Measurements from ENCODE around the gene SMAP2.

SMAP2 gene

GRCh38 chr1:40451238-40451585, 77.7 kb downstream of the SMAP2 start:
- Histone ChIP-seq H3K9ac (no peak overlapping the region), H3K27ac (no peak overlapping the region), H3K4me2 (no peak overlapping the region), H2AFZ (ENCODE audit: low read depth) (no peak overlapping the region), H3K36me3 (ENCODE audit: insufficient read depth) (no peaks in the 10 kb centered on the region), H3K27me3 (ENCODE audit: insufficient read depth, low read depth) (no peaks in the 10 kb centered on the region), H3K79me2 (ENCODE audit: insufficient read depth, low read depth) (no peaks in the 10 kb centered on the region), H4K20me1 (ENCODE audit: insufficient read depth) (no peaks in the 10 kb centered on the region), H3K4me1 (ENCODE audit: low read depth, poor library complexity, severe bottlenecking) (no peaks in the 10 kb centered on the region), H3K4me3 (IDR thresholded peaks at IDR 0.05; ENCODE audit: insufficient read depth, low read depth, low read length) (no peak overlapping the region)
- no peak for TF ChIP-seq CTCF (conservative IDR thresholded peaks at IDR 0.05; ENCODE audit: low read depth, low read length)

GRCh38 chr1:40454873-40455272, 81.3 kb downstream of the SMAP2 start:
- TF ChIP-seq CTCF (conservative IDR thresholded peaks at IDR 0.05; ENCODE audit: low read depth, low read length) = no peak
- no peaks in the 10 kb centered on the region for H3K36me3 ChIP-seq (ENCODE audit: insufficient read depth)

GRCh38 chr1:40462956-40463590, 89.5 kb downstream of the SMAP2 start:
- no peak overlapping the region for H3K9ac ChIP-seq
- H3K4me3 ChIP-seq (IDR thresholded peaks at IDR 0.05; ENCODE audit: insufficient read depth, low read depth, low read length) = no peak overlapping the region
- no peaks in the 10 kb centered on the region for H3K4me1 ChIP-seq (ENCODE audit: low read depth, poor library complexity, severe bottlenecking)
- no peaks in the 10 kb centered on the region for H3K27me3 ChIP-seq (ENCODE audit: insufficient read depth, low read depth)
- H3K4me2 ChIP-seq = no peak overlapping the region
- H3K79me2 ChIP-seq (ENCODE audit: insufficient read depth, low read depth) = no peaks in the 10 kb centered on the region
- TF ChIP-seq CTCF (conservative IDR thresholded peaks at IDR 0.05; ENCODE audit: low read depth, low read length) = no peak
- H3K36me3 ChIP-seq (ENCODE audit: insufficient read depth) = no peaks in the 10 kb centered on the region
- no peaks in the 10 kb centered on the region for H4K20me1 ChIP-seq (ENCODE audit: insufficient read depth)
- no peak overlapping the region for H2AFZ ChIP-seq (ENCODE audit: low read depth)
- H3K27ac ChIP-seq = no peak overlapping the region

More at GRCh38 chr1:40454873-40455272, 81.3 kb downstream of the SMAP2 start:
- no peaks in the 10 kb centered on the region for H3K27me3 ChIP-seq (ENCODE audit: insufficient read depth, low read depth)
- H3K4me3 ChIP-seq (IDR thresholded peaks at IDR 0.05; ENCODE audit: insufficient read depth, low read depth, low read length) = no peak overlapping the region
- H3K4me1 ChIP-seq (ENCODE audit: low read depth, poor library complexity, severe bottlenecking) = no peaks in the 10 kb centered on the region
- no peaks in the 10 kb centered on the region for H4K20me1 ChIP-seq (ENCODE audit: insufficient read depth)
- no peak overlapping the region for H3K4me2 ChIP-seq
- H3K9ac ChIP-seq = no peak overlapping the region
- H3K79me2 ChIP-seq (ENCODE audit: insufficient read depth, low read depth) = no peaks in the 10 kb centered on the region
- H3K27ac ChIP-seq = no peak overlapping the region
- no peak overlapping the region for H2AFZ ChIP-seq (ENCODE audit: low read depth)

- no peak overlapping the region for H2AFZ ChIP-seq (ENCODE audit: low read depth)
- no peaks in the 10 kb centered on the region for H3K27me3 ChIP-seq (ENCODE audit: insufficient read depth, low read depth)
- H3K4me3 ChIP-seq (IDR thresholded peaks at IDR 0.05; ENCODE audit: insufficient read depth, low read depth, low read length) = no peak overlapping the region
- no peak for TF ChIP-seq CTCF (conservative IDR thresholded peaks at IDR 0.05; ENCODE audit: low read depth, low read length)
- H3K79me2 ChIP-seq (ENCODE audit: insufficient read depth, low read depth) = no peaks in the 10 kb centered on the region
- H3K27ac ChIP-seq = no peak overlapping the region
- H3K9ac ChIP-seq = no peak overlapping the region
- H3K36me3 ChIP-seq (ENCODE audit: insufficient read depth) = no peaks in the 10 kb centered on the region
- H3K4me2 ChIP-seq = no peak overlapping the region
- H3K4me1 ChIP-seq (ENCODE audit: low read depth, poor library complexity, severe bottlenecking) = no peaks in the 10 kb centered on the region
- no peaks in the 10 kb centered on the region for H4K20me1 ChIP-seq (ENCODE audit: insufficient read depth)
These were observed 95.8 kb downstream of the SMAP2 start for GRCh38 chr1:40469327-40469726.
